ENCODE data around the gene CHST13. TPM values are rescaled to one million over a fixed set of nuclear protein-coding genes. Genes with fewer than 3 reads are reported as not detected.

Gene CHST13
- total RNA-seq, 2 experiments from 2014 or later = not detected

DNA sequence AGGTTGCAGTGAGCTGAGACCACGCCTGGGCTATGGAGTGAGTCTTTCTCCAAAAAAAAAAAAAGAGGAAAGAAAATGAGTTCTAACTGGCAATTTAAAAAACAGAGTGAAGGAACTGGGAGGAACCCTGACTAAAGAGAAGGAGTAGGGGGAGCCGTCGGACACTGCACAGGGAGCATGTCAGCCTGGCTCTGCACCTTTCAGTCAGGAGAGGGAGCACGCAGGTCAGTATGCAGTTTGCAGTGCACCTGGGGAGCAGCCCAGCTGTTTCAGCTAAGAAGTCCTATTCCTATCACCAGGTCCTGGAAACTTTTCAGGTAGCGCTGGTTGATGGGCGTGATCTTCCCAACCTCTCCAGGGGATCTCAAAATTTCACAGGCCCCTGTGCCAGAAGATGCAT, 33.3 kb upstream of the CHST13 start:
- Mint-ChIP-seq H3K27me3 (no peaks in the 10 kb centered on the region), H3K36me3 (ENCODE audit: low read depth) (no peaks in the 10 kb centered on the region)

GRCh38 chr3:126491221-126492013, 32.5 kb upstream of the CHST13 start:
- H3K9me3 Mint-ChIP-seq (ENCODE audit: low read depth) = no peaks in the 10 kb centered on the region
- intact Hi-C loops (cut with DNase I, micrococcal nuclease) = no loop called here
- ChIA-PET POLR2A (interaction anchor here (0.6 kb wide), 1 partner anchor 148 kb away, joined by 3 read pairs; no protein-coding TSS in a partner anchor), CTCF (interaction anchor here (0.8 kb wide), 1 partner anchor 358 kb away, joined by 4 read pairs; no protein-coding TSS in a partner anchor)
- no peaks in the 10 kb centered on the region for H3K27me3 Mint-ChIP-seq
- DNase-seq = no peak
- no peak for ATAC-seq
- H3K4me3 Mint-ChIP-seq = no peak overlapping the region
- no peaks in the 10 kb centered on the region for H3K36me3 Mint-ChIP-seq (ENCODE audit: low read depth)
- H3K27ac Mint-ChIP-seq = no peak overlapping the region
- peaks cover 8% of the 10 kb centered on the region for H3K4me1 Mint-ChIP-seq

More for the DNA sequence above, 33.3 kb upstream of the CHST13 start:
- Mint-ChIP-seq H3K4me3 (no peak overlapping the region), H3K27ac (no peak overlapping the region), H3K9me3 (ENCODE audit: low read depth) (no peaks in the 10 kb centered on the region), H3K4me1 (peaks cover 10% of the 10 kb centered on the region)
- CTCF ChIA-PET = interaction anchor here (0.8 kb wide), 1 partner anchor 357 kb away, joined by 4 read pairs; no protein-coding TSS in a partner anchor
- no peak for DNase-seq
- intact Hi-C loops (cut with DNase I, micrococcal nuclease) = no loop called here
- ATAC-seq = no peak
- POLR2A ChIA-PET = interaction anchor here (0.6 kb wide), 1 partner anchor 147 kb away, joined by 3 read pairs; no protein-coding TSS in a partner anchor

GRCh38 chr3:126493051-126493450, 30.9 kb upstream of the CHST13 start:
- DNase-seq (no peak), ATAC-seq (no peak)
- intact Hi-C loops (cut with DNase I, micrococcal nuclease) = no loop called here
- ChIA-PET POLR2A (no interaction called here), CTCF (no interaction called here)
- Mint-ChIP-seq H3K4me3 (no peak overlapping the region), H3K27me3 (no peaks in the 10 kb centered on the region), H3K36me3 (ENCODE audit: low read depth) (no peaks in the 10 kb centered on the region), H3K9me3 (ENCODE audit: low read depth) (no peaks in the 10 kb centered on the region), H3K4me1 (no peaks in the 10 kb centered on the region), H3K27ac (no peak overlapping the region)

DNA sequence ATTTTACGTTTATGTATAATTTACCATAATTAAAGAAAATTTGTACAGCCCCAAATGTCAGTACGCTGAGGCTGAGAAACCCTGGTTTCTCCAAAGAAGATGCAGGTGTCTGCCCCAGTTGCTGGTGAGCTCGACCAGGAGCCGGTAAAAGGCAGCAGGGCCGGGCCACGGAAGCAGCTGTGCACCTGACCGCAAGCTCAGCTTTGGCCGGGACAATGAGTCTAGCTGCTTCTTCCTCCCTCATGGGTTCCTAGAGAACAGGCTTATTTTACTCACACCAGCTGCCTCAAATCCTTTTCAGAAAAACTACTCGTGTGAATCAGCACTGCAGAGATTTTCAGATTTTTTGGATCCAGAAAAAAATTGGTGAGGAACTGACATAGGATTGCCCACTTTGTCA, 30.2 kb upstream of the CHST13 start:
- ATAC-seq (no peak), DNase-seq (no peak)
- H3K4me1 Mint-ChIP-seq = no peaks in the 10 kb centered on the region
- H3K9me3 Mint-ChIP-seq (ENCODE audit: low read depth) = no peaks in the 10 kb centered on the region
- ChIA-PET POLR2A (no interaction called here), CTCF (interaction anchor here (0.8 kb wide), 1 partner anchor 29 kb away, joined by 4 read pairs; no protein-coding TSS in a partner anchor)
- H3K36me3 Mint-ChIP-seq (ENCODE audit: low read depth) = no peaks in the 10 kb centered on the region
- no peaks in the 10 kb centered on the region for H3K27me3 Mint-ChIP-seq
- H3K27ac Mint-ChIP-seq = no peak overlapping the region
- no peak overlapping the region for H3K4me3 Mint-ChIP-seq
- intact Hi-C loops (cut with DNase I, micrococcal nuclease) = no loop called here

DNA sequence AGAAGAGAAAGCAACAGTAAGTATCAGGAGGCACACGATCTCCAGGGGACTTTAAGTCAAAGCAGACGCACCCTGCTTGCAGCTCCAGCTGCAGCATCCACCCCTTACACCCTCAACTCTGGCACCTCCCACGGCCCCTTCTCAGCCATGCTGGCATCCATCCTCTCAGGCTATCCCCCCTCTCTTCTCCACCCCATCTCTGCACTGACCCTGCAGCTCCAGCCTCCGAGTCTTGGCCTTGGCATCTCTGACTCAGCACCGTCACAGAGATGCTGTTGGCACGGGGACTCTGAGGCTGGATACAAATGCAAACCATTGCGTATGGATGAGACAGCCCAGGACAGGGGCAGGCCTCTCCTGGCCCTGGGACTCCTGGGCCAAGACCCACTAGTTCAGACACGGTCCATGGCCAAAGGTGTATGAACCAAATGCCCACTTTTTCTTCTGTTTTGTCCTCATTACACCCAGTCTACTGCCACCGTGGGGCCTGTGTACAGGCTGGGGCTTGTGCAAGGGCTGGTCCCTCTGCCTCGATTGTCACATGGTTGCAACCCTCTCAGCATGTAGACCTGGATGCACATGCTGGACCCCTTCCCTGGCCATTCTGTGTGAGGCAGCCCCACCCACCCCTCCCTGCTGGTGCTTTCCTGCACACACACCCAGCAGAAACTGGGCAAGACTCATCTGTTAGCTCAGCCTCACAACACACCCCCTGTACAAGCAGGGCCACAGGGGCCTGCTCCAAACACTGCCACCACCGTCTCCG, 29.6 kb upstream of the CHST13 start:
- ChIA-PET POLR2A (no interaction called here), CTCF (interaction anchor here (0.8 kb wide), 1 partner anchor 28 kb away, joined by 4 read pairs; no protein-coding TSS in a partner anchor)
- H3K4me3 Mint-ChIP-seq = no peak overlapping the region
- no peaks in the 10 kb centered on the region for H3K4me1 Mint-ChIP-seq
- DNase-seq = no peak
- intact Hi-C loops (cut with DNase I, micrococcal nuclease) = no loop called here
- H3K27me3 Mint-ChIP-seq = no peaks in the 10 kb centered on the region
- no peaks in the 10 kb centered on the region for H3K36me3 Mint-ChIP-seq (ENCODE audit: low read depth)
- no peak overlapping the region for H3K27ac Mint-ChIP-seq
- H3K9me3 Mint-ChIP-seq (ENCODE audit: low read depth) = no peaks in the 10 kb centered on the region
- ATAC-seq = no peak

DNA sequence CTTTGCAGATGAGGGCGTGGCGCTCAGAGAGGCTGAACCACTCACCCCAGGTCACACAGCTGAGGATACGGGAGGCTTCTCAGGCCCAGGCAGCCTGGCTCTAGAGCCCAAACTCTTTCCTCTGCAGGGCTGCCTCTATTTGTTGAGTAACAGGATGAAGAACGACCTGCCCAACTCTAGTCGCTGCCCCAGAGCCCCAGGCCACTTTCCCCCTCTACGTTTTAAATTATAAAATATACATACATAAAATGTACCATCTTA, 29.1 kb upstream of the CHST13 start:
- ChIA-PET POLR2A (no interaction called here), CTCF (no interaction called here)
- Mint-ChIP-seq H3K4me1 (no peaks in the 10 kb centered on the region), H3K4me3 (no peak overlapping the region), H3K36me3 (ENCODE audit: low read depth) (no peaks in the 10 kb centered on the region), H3K27me3 (no peaks in the 10 kb centered on the region), H3K27ac (no peak overlapping the region), H3K9me3 (ENCODE audit: low read depth) (no peaks in the 10 kb centered on the region)
- DNase-seq (no peak), ATAC-seq (no peak)
- intact Hi-C loops (cut with DNase I, micrococcal nuclease) = no loop called here

- POLR2A ChIA-PET = no interaction called here
- H3K9me3 Mint-ChIP-seq (ENCODE audit: low read depth) = no peaks in the 10 kb centered on the region
- H3K27ac Mint-ChIP-seq = no peak overlapping the region
- no peak for DNase-seq
- H3K36me3 Mint-ChIP-seq (ENCODE audit: low read depth) = no peaks in the 10 kb centered on the region
- ATAC-seq = no peak
- CTCF ChIA-PET = interaction anchor here (0.6 kb wide), 1 partner anchor 165 kb away, joined by 4 read pairs; no protein-coding TSS in a partner anchor
- intact Hi-C loops (cut with DNase I, micrococcal nuclease) = no loop called here
- H3K27me3 Mint-ChIP-seq = no peaks in the 10 kb centered on the region
- no peak overlapping the region for H3K4me3 Mint-ChIP-seq
- no peaks in the 10 kb centered on the region for H3K4me1 Mint-ChIP-seq
These were observed 28.2 kb upstream of the CHST13 start for GRCh38 chr3:126495786-126496185.

DNA sequence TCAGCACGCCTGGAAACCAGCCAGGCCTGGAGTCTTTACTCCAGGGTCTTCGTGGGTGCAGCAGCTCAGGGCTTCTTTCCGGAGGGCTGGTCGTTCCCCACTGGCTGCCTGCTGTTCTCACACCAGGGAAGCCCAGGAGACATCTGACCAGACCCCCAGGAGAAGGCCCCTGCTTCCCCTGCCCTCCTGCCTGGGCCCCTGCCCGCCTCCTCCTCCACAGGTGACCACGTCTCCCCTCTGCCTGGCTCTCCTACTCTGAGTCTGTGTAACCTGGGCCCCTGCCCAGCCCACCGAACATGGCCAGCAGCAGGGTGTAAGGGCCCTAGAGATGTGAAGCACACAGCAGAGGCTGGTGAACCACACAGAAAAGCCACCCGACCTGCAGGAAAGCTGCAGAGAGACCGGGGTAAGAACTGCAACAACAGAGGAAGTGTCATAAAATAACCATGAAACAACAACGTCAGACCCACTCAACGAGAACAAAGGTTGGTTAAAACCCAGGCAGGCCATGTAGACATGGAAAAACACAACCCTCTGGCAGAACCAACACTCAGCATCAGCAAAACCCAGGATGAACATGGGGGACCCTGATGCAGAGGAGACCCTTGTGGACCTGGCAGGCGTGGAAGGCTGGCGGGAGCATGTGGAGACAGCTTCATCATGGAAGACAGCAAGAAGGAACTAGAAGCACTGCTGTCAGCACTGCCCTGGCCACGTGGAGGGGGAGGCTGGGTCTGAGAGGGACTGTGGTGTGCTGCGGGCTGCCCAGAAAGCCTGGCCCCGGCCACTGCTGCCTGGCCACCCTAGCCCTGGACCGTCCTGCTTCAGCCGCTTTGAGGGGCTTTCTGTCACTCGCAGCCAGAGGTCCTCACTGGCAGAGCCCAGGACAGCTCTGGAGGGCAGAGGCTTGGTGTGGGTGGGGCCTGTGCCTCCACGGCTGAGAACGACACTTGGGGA, 26.8 kb upstream of the CHST13 start:
- CTCF ChIA-PET = interaction anchor here (1.0 kb wide), 1 partner anchor 17 kb away, joined by 3 read pairs; no protein-coding TSS in a partner anchor

GRCh38 chr3:126497956-126498355, 26.0 kb upstream of the CHST13 start:
- Mint-ChIP-seq H3K4me1 (no peaks in the 10 kb centered on the region), H3K36me3 (ENCODE audit: low read depth) (no peaks in the 10 kb centered on the region), H3K27ac (no peak overlapping the region), H3K27me3 (no peaks in the 10 kb centered on the region), H3K9me3 (ENCODE audit: low read depth) (no peaks in the 10 kb centered on the region), H3K4me3 (no peak overlapping the region)
- DNase-seq = no peak
- CTCF ChIA-PET = interaction anchor here (1.0 kb wide), 1 partner anchor 17 kb away, joined by 3 read pairs; no protein-coding TSS in a partner anchor
- no peak for ATAC-seq
- POLR2A ChIA-PET = no interaction called here
- intact Hi-C loops (cut with DNase I, micrococcal nuclease) = no loop called here

More for the DNA sequence above, 26.8 kb upstream of the CHST13 start:
- DNase-seq (no peak), ATAC-seq (no peak)
- POLR2A ChIA-PET = interaction anchor here (0.7 kb wide), 1 partner anchor 64 kb away, joined by 3 read pairs; no protein-coding TSS in a partner anchor
- intact Hi-C loops (cut with DNase I, micrococcal nuclease) = no loop called here
- Mint-ChIP-seq H3K36me3 (ENCODE audit: low read depth) (no peaks in the 10 kb centered on the region), H3K9me3 (ENCODE audit: low read depth) (no peaks in the 10 kb centered on the region), H3K4me3 (no peak overlapping the region), H3K27ac (no peak overlapping the region), H3K27me3 (no peaks in the 10 kb centered on the region), H3K4me1 (no peaks in the 10 kb centered on the region)

- no peaks in the 10 kb centered on the region for H3K9me3 Mint-ChIP-seq (ENCODE audit: low read depth)
- no peaks in the 10 kb centered on the region for H3K27me3 Mint-ChIP-seq
- CTCF ChIA-PET = interaction anchor here (1.0 kb wide), 1 partner anchor 16 kb away, joined by 3 read pairs; no protein-coding TSS in a partner anchor
- intact Hi-C loops (cut with DNase I, micrococcal nuclease) = no loop called here
- no peaks in the 10 kb centered on the region for H3K36me3 Mint-ChIP-seq (ENCODE audit: low read depth)
- no peaks in the 10 kb centered on the region for H3K4me1 Mint-ChIP-seq
- POLR2A ChIA-PET = no interaction called here
- H3K27ac Mint-ChIP-seq = no peak overlapping the region
- ATAC-seq (no peak), DNase-seq (no peak)
- no peak overlapping the region for H3K4me3 Mint-ChIP-seq
These were observed 25.5 kb upstream of the CHST13 start for GRCh38 chr3:126498461-126498860.

DNA sequence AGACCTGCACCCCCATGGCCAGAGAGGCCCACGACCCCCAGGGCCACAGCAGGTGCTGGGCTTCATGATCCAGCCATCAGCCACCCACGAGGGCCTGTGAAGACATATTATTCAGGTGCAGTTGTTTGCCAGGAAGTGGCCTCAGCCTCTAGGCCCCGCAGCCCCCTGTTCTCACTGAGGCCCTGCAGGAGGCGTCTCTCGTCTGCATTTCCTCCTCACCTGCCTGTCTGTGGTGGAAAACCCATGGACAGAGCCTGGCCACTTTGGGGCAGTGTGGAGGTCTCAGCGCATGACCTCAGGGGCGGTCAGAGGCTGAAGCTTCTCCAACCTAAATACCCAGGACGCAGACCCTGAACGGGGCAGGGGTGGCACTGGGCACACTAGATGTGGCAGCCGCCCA, 25.0 kb upstream of the CHST13 start:
- no peaks in the 10 kb centered on the region for H3K36me3 Mint-ChIP-seq (ENCODE audit: low read depth)
- intact Hi-C loops (cut with DNase I, micrococcal nuclease) = no loop called here
- POLR2A ChIA-PET = no interaction called here
- ATAC-seq (no peak), DNase-seq (no peak)
- CTCF ChIA-PET = no interaction called here
- no peaks in the 10 kb centered on the region for H3K27me3 Mint-ChIP-seq
- no peak overlapping the region for H3K4me3 Mint-ChIP-seq
- no peaks in the 10 kb centered on the region for H3K9me3 Mint-ChIP-seq (ENCODE audit: low read depth)
- no peak overlapping the region for H3K27ac Mint-ChIP-seq
- no peaks in the 10 kb centered on the region for H3K4me1 Mint-ChIP-seq

Measured in activated CD4-positive, alpha-beta T cell treated with anti-CD3 and anti-CD28 coated beads for 36 hours (primary cell).